AG10803 (cell line): ENCODE measurements around the gene JARID2.
A peak's percentile ranks its signal among the peaks of the same experiment; 100 is the strongest.

Experiments used
- DNase-seq: peaks from one replicate; pipeline ENCODE4 v3.0.0; 2010; ENCODE audit warnings: low read depth
- H3K4me3 ChIP-seq: 2 replicates; pipeline ENCODE4 v1.5.1; 2011; ENCODE audit warnings: mild to moderate bottlenecking, low read length, control low read depth
- TF ChIP-seq, protein P1 (sequence below): conservative IDR thresholded peaks from 2 replicates; pipeline ENCODE4 v1.5.1; 2011; ENCODE audit warnings: mild to moderate bottlenecking, low read length, control low read depth, inconsistent platforms

JARID2 gene

GRCh38 chr6:15387118-15387517 is 141.2 kb downstream of the JARID2 start:
- TF ChIP-seq, protein P1, sequence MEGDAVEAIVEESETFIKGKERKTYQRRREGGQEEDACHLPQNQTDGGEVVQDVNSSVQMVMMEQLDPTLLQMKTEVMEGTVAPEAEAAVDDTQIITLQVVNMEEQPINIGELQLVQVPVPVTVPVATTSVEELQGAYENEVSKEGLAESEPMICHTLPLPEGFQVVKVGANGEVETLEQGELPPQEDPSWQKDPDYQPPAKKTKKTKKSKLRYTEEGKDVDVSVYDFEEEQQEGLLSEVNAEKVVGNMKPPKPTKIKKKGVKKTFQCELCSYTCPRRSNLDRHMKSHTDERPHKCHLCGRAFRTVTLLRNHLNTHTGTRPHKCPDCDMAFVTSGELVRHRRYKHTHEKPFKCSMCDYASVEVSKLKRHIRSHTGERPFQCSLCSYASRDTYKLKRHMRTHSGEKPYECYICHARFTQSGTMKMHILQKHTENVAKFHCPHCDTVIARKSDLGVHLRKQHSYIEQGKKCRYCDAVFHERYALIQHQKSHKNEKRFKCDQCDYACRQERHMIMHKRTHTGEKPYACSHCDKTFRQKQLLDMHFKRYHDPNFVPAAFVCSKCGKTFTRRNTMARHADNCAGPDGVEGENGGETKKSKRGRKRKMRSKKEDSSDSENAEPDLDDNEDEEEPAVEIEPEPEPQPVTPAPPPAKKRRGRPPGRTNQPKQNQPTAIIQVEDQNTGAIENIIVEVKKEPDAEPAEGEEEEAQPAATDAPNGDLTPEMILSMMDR = no peak
- peak; percentile 52 for DNase-seq
- H3K4me3 ChIP-seq = no peak overlapping the region

DNA sequence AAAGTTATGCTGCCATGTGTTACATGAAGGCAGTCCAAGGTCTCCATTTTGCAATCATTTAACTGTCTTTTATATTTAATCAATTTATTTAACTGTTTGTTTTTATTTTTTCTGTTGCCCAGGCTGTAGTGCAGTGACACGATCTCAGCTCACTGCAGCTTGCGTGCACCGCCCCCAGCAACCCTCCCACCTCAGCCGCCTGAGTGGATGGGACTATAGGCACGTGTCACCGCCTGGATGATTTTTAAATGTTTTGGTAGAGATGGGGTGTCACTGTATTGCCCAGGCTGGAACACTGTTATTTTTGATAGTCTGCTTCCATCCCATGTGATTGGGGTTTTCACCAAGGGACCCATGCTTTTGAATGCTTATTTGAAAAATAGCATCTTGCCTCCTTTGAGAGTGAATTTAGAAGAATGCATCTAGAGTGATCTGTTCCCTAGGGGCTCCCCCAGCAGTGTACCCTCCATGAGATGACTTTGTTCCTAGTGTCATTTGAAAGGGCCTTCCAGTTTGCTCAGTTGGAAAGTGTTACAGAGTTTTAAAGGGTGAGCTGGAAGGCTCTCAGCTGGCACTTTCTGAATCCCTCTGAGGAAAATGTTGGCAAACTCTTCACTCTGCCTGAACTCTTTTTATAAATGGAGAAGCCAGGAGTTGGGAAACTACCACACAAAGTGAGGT is 143.4 kb downstream of the JARID2 start:
- DNase-seq = peak; percentile 58
- no peak overlapping the region for H3K4me3 ChIP-seq
- TF ChIP-seq, protein P1 = no peak

DNA sequence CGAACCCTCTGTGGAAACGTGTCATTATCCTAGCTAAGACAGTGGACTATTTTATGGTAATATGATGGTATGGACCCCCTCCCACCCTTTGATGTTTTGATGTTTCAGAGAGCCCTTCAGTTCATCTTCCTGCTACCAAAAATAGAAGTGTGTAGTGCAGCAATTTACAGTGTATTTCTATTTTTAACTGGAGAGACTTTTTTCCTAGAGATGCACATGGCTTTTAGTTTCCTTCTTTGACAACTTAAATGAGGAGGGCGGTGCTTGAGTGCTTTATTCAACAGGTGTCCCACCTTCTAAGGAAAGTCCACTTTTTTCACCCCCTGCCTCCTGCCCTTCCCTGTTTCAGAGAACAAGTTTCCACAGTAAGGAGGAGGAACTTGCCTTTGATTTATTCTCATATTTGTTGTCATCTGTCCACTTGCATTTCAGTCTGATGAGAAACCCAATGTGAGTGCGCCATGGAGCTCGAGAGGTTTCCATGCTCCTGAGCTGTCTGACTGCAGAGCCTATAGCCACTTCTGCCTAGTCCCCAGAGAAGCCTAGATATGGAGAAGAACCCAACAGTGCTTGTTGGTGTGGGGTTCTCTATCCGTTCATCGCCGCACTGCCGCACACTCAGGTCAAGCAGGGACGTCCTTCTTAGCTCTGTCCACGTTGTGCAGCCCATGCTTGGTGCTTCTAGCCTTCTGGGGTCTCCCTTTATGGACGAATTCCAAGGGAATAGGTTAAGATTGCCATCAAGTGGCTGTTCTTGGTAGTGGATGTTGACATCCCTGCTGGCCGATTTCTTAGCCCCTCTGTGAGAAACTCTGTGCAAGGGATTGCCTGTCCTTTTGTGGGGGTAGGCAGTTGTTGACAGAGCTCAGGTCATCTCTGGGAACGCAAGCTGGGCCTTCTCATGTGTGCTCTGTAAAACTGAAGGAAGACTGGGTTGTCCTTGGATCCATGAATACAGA is 144.2 kb downstream of the JARID2 start:
- peak; percentile 40 for DNase-seq
- TF ChIP-seq, protein P1 = peak; percentile 77
- no peak overlapping the region for H3K4me3 ChIP-seq

- DNase-seq = no peak
- no peak overlapping the region for H3K4me3 ChIP-seq
- TF ChIP-seq, protein P1 = no peak
These were observed 145.6 kb downstream of the JARID2 start for GRCh38 chr6:15391500-15391899.

- H3K4me3 ChIP-seq = no peak overlapping the region
- TF ChIP-seq, protein P1 = no peak
- no peak for DNase-seq
These were observed 146.3 kb downstream of the JARID2 start for GRCh38 chr6:15392182-15392581.

GRCh38 chr6:15393605-15394004 is 147.7 kb downstream of the JARID2 start:
- no peak overlapping the region for H3K4me3 ChIP-seq
- DNase-seq = no peak
- TF ChIP-seq, protein P1 = no peak

- no peak for DNase-seq
- TF ChIP-seq, protein P1 = no peak
- no peak overlapping the region for H3K4me3 ChIP-seq
These were observed 149.2 kb downstream of the JARID2 start for GRCh38 chr6:15395087-15395486.
